Measurements from ENCODE around the gene ALG10B.

Gene ALG10B

DNA sequence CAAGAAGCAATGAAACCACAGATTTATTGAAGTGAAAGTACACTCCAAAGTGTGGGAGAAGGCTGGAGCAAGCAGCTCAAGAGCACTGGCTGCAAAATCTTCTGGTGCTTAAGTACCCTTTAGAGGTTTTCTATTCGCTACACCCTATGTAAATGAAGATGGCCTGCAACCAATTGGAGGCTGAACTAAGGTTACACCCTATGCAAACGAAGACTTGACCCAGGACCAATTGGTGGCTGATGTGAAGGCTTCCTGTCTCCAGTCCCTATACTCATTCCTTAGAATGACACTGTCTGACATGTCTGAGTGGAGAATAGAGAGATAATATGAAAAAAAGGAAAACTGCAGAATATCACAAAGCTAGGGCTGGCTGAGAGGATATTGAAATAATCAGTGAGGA, 57.2 kb downstream of the ALG10B start:
- Histone ChIP-seq H3K9ac (ENCODE audit: low read depth, low read length, poor library complexity, severe bottlenecking) (no peak overlapping the region), H3K4me3 (ENCODE audit: low read length, poor library complexity, severe bottlenecking) (no peak overlapping the region), H3K27me3 (ENCODE audit: insufficient read depth, low read length, poor library complexity, severe bottlenecking) (no peaks in the 10 kb centered on the region), H2AFZ (ENCODE audit: low read length) (no peak overlapping the region), H3K79me2 (ENCODE audit: insufficient read depth, low read length) (no peaks in the 10 kb centered on the region), H3F3A (ENCODE audit: low read depth) (no peaks in the 10 kb centered on the region), H3K4me1 (ENCODE audit: insufficient read depth, low read length, poor library complexity, severe bottlenecking) (no peaks in the 10 kb centered on the region), H3K9me2 (replicated peaks; ENCODE audit: low read depth, low read length) (no peaks in the 10 kb centered on the region), H3K9me3 (ENCODE audit: insufficient read depth, low read depth, low read length) (no peaks in the 10 kb centered on the region), H3K36me3 (ENCODE audit: insufficient read depth, low read length) (no peaks in the 10 kb centered on the region), H3K4me2 (ENCODE audit: low read depth, low read length, poor library complexity, severe bottlenecking) (no peak overlapping the region), H4K20me1 (ENCODE audit: insufficient read depth, low read length, poor library complexity, severe bottlenecking) (no peaks in the 10 kb centered on the region)
- TF ChIP-seq, protein P1, sequence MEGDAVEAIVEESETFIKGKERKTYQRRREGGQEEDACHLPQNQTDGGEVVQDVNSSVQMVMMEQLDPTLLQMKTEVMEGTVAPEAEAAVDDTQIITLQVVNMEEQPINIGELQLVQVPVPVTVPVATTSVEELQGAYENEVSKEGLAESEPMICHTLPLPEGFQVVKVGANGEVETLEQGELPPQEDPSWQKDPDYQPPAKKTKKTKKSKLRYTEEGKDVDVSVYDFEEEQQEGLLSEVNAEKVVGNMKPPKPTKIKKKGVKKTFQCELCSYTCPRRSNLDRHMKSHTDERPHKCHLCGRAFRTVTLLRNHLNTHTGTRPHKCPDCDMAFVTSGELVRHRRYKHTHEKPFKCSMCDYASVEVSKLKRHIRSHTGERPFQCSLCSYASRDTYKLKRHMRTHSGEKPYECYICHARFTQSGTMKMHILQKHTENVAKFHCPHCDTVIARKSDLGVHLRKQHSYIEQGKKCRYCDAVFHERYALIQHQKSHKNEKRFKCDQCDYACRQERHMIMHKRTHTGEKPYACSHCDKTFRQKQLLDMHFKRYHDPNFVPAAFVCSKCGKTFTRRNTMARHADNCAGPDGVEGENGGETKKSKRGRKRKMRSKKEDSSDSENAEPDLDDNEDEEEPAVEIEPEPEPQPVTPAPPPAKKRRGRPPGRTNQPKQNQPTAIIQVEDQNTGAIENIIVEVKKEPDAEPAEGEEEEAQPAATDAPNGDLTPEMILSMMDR (conservative IDR thresholded peaks at IDR 0.05; ENCODE audit: low read length): no peak
- no peak for TF ChIP-seq EZH2phosphoT487 (IDR thresholded peaks at IDR 0.05; ENCODE audit: borderline replicate concordance)

DNA sequence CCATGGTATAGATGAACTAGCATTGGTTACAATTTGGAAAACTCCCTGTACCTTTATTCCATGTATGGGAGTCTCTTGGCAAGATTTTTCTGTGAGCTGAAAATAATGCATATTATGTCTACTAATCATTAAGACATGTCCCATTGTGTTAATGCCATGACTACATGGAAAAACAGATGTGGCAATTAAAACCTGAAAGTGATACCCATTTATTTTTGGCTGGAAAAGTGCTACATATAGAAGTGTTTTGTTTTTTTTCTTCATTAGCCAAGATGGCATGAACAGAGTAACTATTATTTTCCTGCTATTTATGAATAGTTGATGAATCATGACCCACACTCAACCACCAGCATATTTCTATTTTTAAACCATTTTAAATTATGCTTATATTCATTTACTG, 58.2 kb downstream of the ALG10B start:
- TF ChIP-seq, protein P1 (conservative IDR thresholded peaks at IDR 0.05; ENCODE audit: low read length): no peak
- no peak for TF ChIP-seq EZH2phosphoT487 (IDR thresholded peaks at IDR 0.05; ENCODE audit: borderline replicate concordance)
- H3K4me3 ChIP-seq (ENCODE audit: low read length, poor library complexity, severe bottlenecking): no peak overlapping the region
- no peaks in the 10 kb centered on the region for H3K36me3 ChIP-seq (ENCODE audit: insufficient read depth, low read length)

More for the DNA sequence above, 58.2 kb downstream of the ALG10B start:
- Histone ChIP-seq H3K9ac (ENCODE audit: low read depth, low read length, poor library complexity, severe bottlenecking) (no peak overlapping the region), H3K4me2 (ENCODE audit: low read depth, low read length, poor library complexity, severe bottlenecking) (no peak overlapping the region), H4K20me1 (ENCODE audit: insufficient read depth, low read length, poor library complexity, severe bottlenecking) (no peaks in the 10 kb centered on the region), H3F3A (ENCODE audit: low read depth) (no peaks in the 10 kb centered on the region), H3K79me2 (ENCODE audit: insufficient read depth, low read length) (no peaks in the 10 kb centered on the region), H2AFZ (ENCODE audit: low read length) (no peak overlapping the region), H3K4me1 (ENCODE audit: insufficient read depth, low read length, poor library complexity, severe bottlenecking) (no peaks in the 10 kb centered on the region), H3K9me3 (ENCODE audit: insufficient read depth, low read depth, low read length) (no peaks in the 10 kb centered on the region), H3K9me2 (replicated peaks; ENCODE audit: low read depth, low read length) (no peaks in the 10 kb centered on the region), H3K27me3 (ENCODE audit: insufficient read depth, low read length, poor library complexity, severe bottlenecking) (no peaks in the 10 kb centered on the region)

Data from Loucy (cell line).